ES-I3 (cell line): ENCODE results near the gene SLC39A11.

ENCODE experiments used
- H3K36me3 ChIP-seq: 2 replicates; pipeline ENCODE4 v1.6.1; 2013; ENCODE audit warnings: mild to moderate bottlenecking, low read length, control low read depth, moderate library complexity; ENCODE audit not compliant: insufficient read depth
- H3K4me1 ChIP-seq: 2 replicates; pipeline ENCODE4 v1.6.1; 2013; ENCODE audit warnings: mild to moderate bottlenecking, control low read depth, low read length; ENCODE audit not compliant: insufficient read depth
- H3K9ac ChIP-seq: 2 replicates; pipeline ENCODE4 v1.6.1; 2013; ENCODE audit warnings: low read depth, mild to moderate bottlenecking, low read length, moderate library complexity
- H3K9me3 ChIP-seq: 2 replicates; pipeline ENCODE4 v1.6.1; 2013; ENCODE audit warnings: mild to moderate bottlenecking, low read length, moderate library complexity; ENCODE audit not compliant: control insufficient read depth, insufficient read depth

SLC39A11 gene

DNA sequence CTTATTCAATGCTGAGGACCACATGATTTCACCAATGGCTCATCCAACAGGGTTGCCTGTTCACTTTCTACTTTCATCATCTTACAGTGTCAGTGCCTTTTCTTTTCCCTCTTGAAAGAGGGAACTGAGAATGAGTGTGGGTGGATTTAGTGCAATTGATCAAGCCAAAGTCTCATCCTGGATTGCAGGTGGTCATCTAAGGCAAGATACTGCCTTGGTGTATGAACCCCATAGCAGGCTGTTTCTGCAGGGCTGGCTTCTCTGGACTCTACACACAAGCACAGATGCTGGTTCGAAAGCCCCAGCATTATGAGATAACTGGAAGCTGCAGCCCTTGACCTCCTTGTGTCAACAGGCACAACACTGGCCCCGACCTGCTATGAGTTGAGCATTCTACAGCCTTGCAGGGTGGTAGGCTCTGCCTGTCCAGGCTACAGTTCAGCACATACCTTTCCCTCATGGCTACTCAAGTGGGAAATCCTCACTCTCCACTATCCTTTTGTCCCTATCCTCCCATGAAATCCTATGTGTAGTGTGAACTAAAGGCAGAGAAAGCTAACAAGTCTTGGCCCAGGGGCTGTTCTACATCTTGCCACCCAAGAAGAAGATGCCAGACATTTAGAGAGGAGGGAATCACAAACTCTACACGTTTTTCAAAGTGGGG is 358.7 kb downstream of the SLC39A11 start:
- H3K36me3 ChIP-seq: no peaks in the 10 kb centered on the region

GRCh38 chr17:72732893-72733618 is 359.4 kb downstream of the SLC39A11 start:
- no peak overlapping the region for H3K9ac ChIP-seq
- H3K9me3 ChIP-seq: no peaks in the 10 kb centered on the region
- no peaks in the 10 kb centered on the region for H3K36me3 ChIP-seq
- H3K4me1 ChIP-seq: no peaks in the 10 kb centered on the region

More for the DNA sequence above, 358.7 kb downstream of the SLC39A11 start:
- no peak overlapping the region for H3K9ac ChIP-seq
- H3K9me3 ChIP-seq: no peaks in the 10 kb centered on the region
- no peaks in the 10 kb centered on the region for H3K4me1 ChIP-seq

GRCh38 chr17:72730077-72730476 is 362.4 kb downstream of the SLC39A11 start:
- H3K9me3 ChIP-seq: no peaks in the 10 kb centered on the region
- no peak overlapping the region for H3K9ac ChIP-seq
- H3K4me1 ChIP-seq: peaks cover 4% of the 10 kb centered on the region
- H3K36me3 ChIP-seq: no peaks in the 10 kb centered on the region

- H3K4me1 ChIP-seq: peaks cover 13% of the 10 kb centered on the region
- H3K9ac ChIP-seq: no peak overlapping the region
- H3K9me3 ChIP-seq: no peaks in the 10 kb centered on the region
- H3K36me3 ChIP-seq: no peaks in the 10 kb centered on the region
Observed at GRCh38 chr17:72726936-72727335, 365.6 kb downstream of the SLC39A11 start.

- Histone ChIP-seq H3K9ac (no peak overlapping the region), H3K36me3 (no peaks in the 10 kb centered on the region), H3K4me1 (peaks cover 13% of the 10 kb centered on the region), H3K9me3 (no peaks in the 10 kb centered on the region)
Observed at GRCh38 chr17:72725433-72726068, 366.9 kb downstream of the SLC39A11 start.

DNA sequence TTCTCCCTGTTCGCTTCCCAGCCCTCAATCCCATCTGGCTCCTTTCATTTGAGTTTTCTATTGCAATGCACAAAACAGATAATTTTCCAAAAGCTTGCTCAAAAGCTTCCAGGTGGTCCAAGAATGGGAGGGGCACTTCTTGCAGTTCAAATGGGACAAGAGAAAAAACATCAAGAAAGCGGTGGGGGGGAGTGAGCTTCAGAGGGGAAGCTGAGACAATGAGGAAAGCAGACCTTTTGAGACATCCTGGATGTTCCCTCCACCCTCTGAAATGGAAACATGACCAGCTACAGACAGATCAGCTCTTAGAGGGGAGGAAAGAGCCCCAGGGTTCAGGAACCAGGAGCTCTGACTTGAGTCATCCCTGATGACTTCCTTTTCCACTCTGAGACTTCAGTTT is 368.2 kb downstream of the SLC39A11 start:
- Histone ChIP-seq H3K9me3 (no peaks in the 10 kb centered on the region), H3K4me1 (peaks cover 21% of the 10 kb centered on the region), H3K36me3 (no peaks in the 10 kb centered on the region), H3K9ac (no peak overlapping the region)

GRCh38 chr17:72723711-72724110 is 368.8 kb downstream of the SLC39A11 start:
- Histone ChIP-seq H3K4me1 (peaks cover 25% of the 10 kb centered on the region), H3K9me3 (no peaks in the 10 kb centered on the region), H3K36me3 (no peaks in the 10 kb centered on the region), H3K9ac (no peak overlapping the region)

DNA sequence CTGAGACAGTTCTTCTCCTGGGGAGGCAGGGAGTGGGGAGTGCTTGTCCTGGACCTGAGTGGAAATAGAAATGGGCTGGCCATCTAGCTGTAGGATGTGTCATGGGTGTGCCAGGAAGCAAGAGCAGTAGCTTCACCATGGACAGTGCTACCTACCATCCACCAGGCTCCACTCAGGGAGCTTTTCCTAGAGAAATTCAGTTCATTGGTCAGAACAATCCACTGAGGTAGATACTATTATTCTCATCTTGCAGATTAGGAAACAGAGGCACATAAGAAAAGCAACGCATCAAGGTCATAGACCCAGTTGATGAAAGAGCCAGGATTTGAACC is 372.0 kb downstream of the SLC39A11 start:
- Histone ChIP-seq H3K9me3 (no peaks in the 10 kb centered on the region), H3K36me3 (no peaks in the 10 kb centered on the region), H3K9ac (no peak overlapping the region), H3K4me1 (peaks cover 20% of the 10 kb centered on the region)

GRCh38 chr17:72719578-72720493 is 372.7 kb downstream of the SLC39A11 start:
- Histone ChIP-seq H3K4me1 (peaks cover 20% of the 10 kb centered on the region), H3K36me3 (no peaks in the 10 kb centered on the region), H3K9me3 (no peaks in the 10 kb centered on the region), H3K9ac (no peak overlapping the region)

- Histone ChIP-seq H3K36me3 (no peaks in the 10 kb centered on the region), H3K4me1 (peaks cover 18% of the 10 kb centered on the region), H3K9me3 (no peaks in the 10 kb centered on the region), H3K9ac (no peak overlapping the region)
Observed at GRCh38 chr17:72719206-72719577, 373.3 kb downstream of the SLC39A11 start.

GRCh38 chr17:72717676-72718075 is 374.8 kb downstream of the SLC39A11 start:
- no peaks in the 10 kb centered on the region for H3K9me3 ChIP-seq
- no peak overlapping the region for H3K9ac ChIP-seq
- no peaks in the 10 kb centered on the region for H3K36me3 ChIP-seq
- H3K4me1 ChIP-seq: peaks cover 17% of the 10 kb centered on the region

- Histone ChIP-seq H3K9me3 (no peaks in the 10 kb centered on the region), H3K36me3 (no peaks in the 10 kb centered on the region), H3K4me1 (peaks cover 17% of the 10 kb centered on the region), H3K9ac (no peak overlapping the region)
Observed at GRCh38 chr17:72717276-72717675, 375.2 kb downstream of the SLC39A11 start.

GRCh38 chr17:72715906-72716572 is 376.4 kb downstream of the SLC39A11 start:
- Histone ChIP-seq H3K9ac (no peak overlapping the region), H3K4me1 (peaks cover 17% of the 10 kb centered on the region), H3K9me3 (peaks cover 4% of the 10 kb centered on the region; the same call in 1 of the 2 replicates), H3K36me3 (no peaks in the 10 kb centered on the region)
